HEK293 (cell line): ENCODE data around the gene CEP170B.

Source experiments
- ZNF292 ChIP-seq: fragments of 450-650 bp; formaldehyde crosslinking; IDR thresholded peaks from 2 replicates; pipeline ENCODE4 v1.5.1; 2016; ENCODE audit warnings: low read depth, missing biosample characterization, missing genetic modification characterization, borderline replicate concordance
- ZNF324 ChIP-seq: fragments of 450-650 bp; formaldehyde crosslinking; IDR thresholded peaks from 2 replicates; pipeline ENCODE4 v1.5.1; 2016; ENCODE audit warnings: missing biosample characterization, missing genetic modification characterization
- ZNF510 ChIP-seq: fragments of 450-650 bp; formaldehyde crosslinking; IDR thresholded peaks from 2 replicates; pipeline ENCODE4 v1.5.1; 2018; ENCODE audit warnings: mild to moderate bottlenecking, missing genetic modification characterization, missing biosample characterization; ENCODE audit not compliant: insufficient replicate concordance
- ZNF571 ChIP-seq: fragments of 450-650 bp; formaldehyde crosslinking; IDR thresholded peaks from 2 replicates; pipeline ENCODE4 v1.5.0; 2017; ENCODE audit warnings: missing biosample characterization, missing genetic modification characterization
- ZXDB ChIP-seq: fragments of 450-650 bp; formaldehyde crosslinking; IDR thresholded peaks from 2 replicates; pipeline ENCODE4 v1.5.1; 2016; ENCODE audit warnings: missing biosample characterization, missing genetic modification characterization
- TF ChIP-seq, protein P1 (sequence below): fragments of 450-650 bp; formaldehyde crosslinking; IDR thresholded peaks from 2 replicates; pipeline ENCODE4 v1.5.1; 2016; ENCODE audit warnings: missing biosample characterization, missing genetic modification characterization
- TF ChIP-seq, protein P2 (sequence below): fragments of 450-650 bp; formaldehyde crosslinking; IDR thresholded peaks from 2 replicates; pipeline ENCODE4 v1.5.1; 2016; ENCODE audit warnings: missing biosample characterization, missing genetic modification characterization
- TF ChIP-seq, protein P3 (sequence below): fragments of 450-650 bp; formaldehyde crosslinking; IDR thresholded peaks from 2 replicates; pipeline ENCODE4 v1.5.1; 2017; ENCODE audit warnings: missing biosample characterization, missing genetic modification characterization
- TF ChIP-seq, protein P4 (sequence below): fragments of 450-650 bp; formaldehyde crosslinking; optimal IDR thresholded peaks from 2 replicates; pipeline ENCODE3; 2016; ENCODE audit warnings: missing biosample characterization, mild to moderate bottlenecking, missing genetic modification characterization

DNA sequence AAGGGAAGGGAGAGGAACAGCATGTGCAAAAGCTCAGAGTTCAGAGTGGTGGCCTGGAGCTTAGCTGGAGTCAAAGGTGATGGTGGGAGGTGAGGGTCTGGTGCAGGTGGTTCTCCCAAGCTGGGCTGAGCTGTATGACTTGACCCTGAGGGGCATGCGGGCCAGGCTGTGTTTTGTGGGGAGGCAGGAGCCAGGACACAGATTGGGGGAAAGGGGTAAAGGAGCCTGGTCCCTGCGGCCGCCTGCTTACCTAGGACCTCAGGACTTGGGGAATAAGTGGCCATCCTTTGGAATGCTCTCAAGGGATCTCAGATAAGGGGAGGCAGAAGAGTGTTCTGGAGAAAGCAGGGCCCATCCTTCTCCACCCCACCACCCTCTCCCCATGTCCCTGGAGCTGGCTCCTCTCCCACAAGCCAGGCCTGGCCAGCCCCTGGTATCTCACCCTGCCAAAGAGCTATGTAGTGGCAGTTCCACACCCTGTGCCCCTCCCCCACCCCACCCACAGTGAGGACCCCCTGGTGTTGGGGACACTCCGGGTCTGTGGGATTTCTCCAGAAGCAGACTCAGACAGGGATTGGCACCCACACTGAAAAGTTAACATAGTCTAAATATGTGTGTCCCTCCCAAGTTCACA, 19.9 kb upstream of the CEP170B start:
- TF ChIP-seq ZNF292 = no peak
- TF ChIP-seq, protein P1, sequence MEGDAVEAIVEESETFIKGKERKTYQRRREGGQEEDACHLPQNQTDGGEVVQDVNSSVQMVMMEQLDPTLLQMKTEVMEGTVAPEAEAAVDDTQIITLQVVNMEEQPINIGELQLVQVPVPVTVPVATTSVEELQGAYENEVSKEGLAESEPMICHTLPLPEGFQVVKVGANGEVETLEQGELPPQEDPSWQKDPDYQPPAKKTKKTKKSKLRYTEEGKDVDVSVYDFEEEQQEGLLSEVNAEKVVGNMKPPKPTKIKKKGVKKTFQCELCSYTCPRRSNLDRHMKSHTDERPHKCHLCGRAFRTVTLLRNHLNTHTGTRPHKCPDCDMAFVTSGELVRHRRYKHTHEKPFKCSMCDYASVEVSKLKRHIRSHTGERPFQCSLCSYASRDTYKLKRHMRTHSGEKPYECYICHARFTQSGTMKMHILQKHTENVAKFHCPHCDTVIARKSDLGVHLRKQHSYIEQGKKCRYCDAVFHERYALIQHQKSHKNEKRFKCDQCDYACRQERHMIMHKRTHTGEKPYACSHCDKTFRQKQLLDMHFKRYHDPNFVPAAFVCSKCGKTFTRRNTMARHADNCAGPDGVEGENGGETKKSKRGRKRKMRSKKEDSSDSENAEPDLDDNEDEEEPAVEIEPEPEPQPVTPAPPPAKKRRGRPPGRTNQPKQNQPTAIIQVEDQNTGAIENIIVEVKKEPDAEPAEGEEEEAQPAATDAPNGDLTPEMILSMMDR (tag by site-specific recombination) = no peak
- TF ChIP-seq, protein P2, sequence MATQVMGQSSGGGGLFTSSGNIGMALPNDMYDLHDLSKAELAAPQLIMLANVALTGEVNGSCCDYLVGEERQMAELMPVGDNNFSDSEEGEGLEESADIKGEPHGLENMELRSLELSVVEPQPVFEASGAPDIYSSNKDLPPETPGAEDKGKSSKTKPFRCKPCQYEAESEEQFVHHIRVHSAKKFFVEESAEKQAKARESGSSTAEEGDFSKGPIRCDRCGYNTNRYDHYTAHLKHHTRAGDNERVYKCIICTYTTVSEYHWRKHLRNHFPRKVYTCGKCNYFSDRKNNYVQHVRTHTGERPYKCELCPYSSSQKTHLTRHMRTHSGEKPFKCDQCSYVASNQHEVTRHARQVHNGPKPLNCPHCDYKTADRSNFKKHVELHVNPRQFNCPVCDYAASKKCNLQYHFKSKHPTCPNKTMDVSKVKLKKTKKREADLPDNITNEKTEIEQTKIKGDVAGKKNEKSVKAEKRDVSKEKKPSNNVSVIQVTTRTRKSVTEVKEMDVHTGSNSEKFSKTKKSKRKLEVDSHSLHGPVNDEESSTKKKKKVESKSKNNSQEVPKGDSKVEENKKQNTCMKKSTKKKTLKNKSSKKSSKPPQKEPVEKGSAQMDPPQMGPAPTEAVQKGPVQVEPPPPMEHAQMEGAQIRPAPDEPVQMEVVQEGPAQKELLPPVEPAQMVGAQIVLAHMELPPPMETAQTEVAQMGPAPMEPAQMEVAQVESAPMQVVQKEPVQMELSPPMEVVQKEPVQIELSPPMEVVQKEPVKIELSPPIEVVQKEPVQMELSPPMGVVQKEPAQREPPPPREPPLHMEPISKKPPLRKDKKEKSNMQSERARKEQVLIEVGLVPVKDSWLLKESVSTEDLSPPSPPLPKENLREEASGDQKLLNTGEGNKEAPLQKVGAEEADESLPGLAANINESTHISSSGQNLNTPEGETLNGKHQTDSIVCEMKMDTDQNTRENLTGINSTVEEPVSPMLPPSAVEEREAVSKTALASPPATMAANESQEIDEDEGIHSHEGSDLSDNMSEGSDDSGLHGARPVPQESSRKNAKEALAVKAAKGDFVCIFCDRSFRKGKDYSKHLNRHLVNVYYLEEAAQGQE (tag by site-specific recombination) = no peak
- TF ChIP-seq ZNF324 = no peak
- TF ChIP-seq, protein P3, sequence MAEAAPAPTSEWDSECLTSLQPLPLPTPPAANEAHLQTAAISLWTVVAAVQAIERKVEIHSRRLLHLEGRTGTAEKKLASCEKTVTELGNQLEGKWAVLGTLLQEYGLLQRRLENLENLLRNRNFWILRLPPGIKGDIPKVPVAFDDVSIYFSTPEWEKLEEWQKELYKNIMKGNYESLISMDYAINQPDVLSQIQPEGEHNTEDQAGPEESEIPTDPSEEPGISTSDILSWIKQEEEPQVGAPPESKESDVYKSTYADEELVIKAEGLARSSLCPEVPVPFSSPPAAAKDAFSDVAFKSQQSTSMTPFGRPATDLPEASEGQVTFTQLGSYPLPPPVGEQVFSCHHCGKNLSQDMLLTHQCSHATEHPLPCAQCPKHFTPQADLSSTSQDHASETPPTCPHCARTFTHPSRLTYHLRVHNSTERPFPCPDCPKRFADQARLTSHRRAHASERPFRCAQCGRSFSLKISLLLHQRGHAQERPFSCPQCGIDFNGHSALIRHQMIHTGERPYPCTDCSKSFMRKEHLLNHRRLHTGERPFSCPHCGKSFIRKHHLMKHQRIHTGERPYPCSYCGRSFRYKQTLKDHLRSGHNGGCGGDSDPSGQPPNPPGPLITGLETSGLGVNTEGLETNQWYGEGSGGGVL (tag by site-specific recombination) = no peak
- TF ChIP-seq ZXDB = no peak
- TF ChIP-seq, protein P4, sequence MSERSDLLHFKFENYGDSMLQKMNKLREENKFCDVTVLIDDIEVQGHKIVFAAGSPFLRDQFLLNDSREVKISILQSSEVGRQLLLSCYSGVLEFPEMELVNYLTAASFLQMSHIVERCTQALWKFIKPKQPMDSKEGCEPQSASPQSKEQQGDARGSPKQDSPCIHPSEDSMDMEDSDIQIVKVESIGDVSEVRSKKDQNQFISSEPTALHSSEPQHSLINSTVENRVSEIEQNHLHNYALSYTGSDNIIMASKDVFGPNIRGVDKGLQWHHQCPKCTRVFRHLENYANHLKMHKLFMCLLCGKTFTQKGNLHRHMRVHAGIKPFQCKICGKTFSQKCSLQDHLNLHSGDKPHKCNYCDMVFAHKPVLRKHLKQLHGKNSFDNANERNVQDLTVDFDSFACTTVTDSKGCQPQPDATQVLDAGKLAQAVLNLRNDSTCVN (tag by site-specific recombination) = no peak
- no peak for TF ChIP-seq ZNF571
- no peak for TF ChIP-seq ZNF510 (tag by site-specific recombination)
